Neutrophil (primary cell): Measurements from ENCODE around the gene AEBP2.

Experiments used
- H3K27ac ChIP-seq: fragments of 200-600 bp; sonication (generic); 2 replicates; pipeline ENCODE4 v1.5.1; 2016; ENCODE audit warnings: mild to moderate bottlenecking, moderate library complexity
- H3K27me3 ChIP-seq: fragments of 200-600 bp; sonication (generic); 2 replicates; pipeline ENCODE4 v1.6.0; 2016; ENCODE audit warnings: mild to moderate bottlenecking
- H3K36me3 ChIP-seq: fragments of 200-600 bp; sonication (generic); 2 replicates; pipeline ENCODE4 v1.5.1; 2017
- H3K4me1 ChIP-seq, 2 experiments: fragments of 200-600 bp in 1 of 2; sonication (generic) in 1 of 2; 1 replicate in 1 of 2; 2 replicates in 1 of 2; pipeline versions ENCODE4 v1.5.1 to v1.6.1; 2013 to 2016; ENCODE audit warnings: low read depth in 1 of 2, low read length in 1 of 2, mild to moderate bottlenecking in 1 of 2, moderate library complexity in 1 of 2; ENCODE audit not compliant: control insufficient read depth in 1 of 2, insufficient read depth in 1 of 2
- H3K4me3 ChIP-seq, 2 experiments: fragments of 200-600 bp in 1 of 2; sonication (generic) in 1 of 2; 1 replicate in 1 of 2; 2 replicates in 1 of 2; pipeline ENCODE4 v1.5.1; 2013 to 2016; ENCODE audit warnings: low read depth in 1 of 2, low read length in 1 of 2, mild to moderate bottlenecking in 1 of 2, moderate library complexity in 1 of 2
- H3K9me3 ChIP-seq: fragments of 200-600 bp; sonication (generic); 2 replicates; pipeline ENCODE4 v1.5.1; 2016
- TF ChIP-seq, protein P1 (sequence below): fragments of 200-600 bp; sonication (generic); IDR thresholded peaks from 2 replicates; pipeline ENCODE4 v1.5.1; 2016; ENCODE audit warnings: antibody characterized with exemption

Gene AEBP2

DNA sequence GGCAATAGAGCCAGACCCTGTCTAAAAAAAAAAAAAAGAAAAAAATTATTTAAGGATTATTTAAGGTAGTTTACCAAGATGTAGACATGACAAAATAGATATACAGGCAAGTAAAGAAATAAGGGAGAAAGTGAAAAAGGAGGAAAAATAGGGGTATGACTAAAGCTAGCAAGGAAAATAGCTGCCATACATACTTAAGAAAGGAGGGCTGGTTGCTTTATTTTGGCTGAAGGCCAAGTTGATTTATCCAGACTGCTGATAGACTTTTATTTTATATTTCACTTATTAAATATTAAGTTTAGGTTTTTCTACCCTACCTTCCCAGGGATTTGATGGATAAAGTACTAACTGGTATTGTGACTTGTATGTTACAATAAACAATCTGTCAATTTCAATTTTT is 8.3 kb upstream of the AEBP2 start:
- H3K9me3 ChIP-seq: no peaks in the 10 kb centered on the region
- H3K27me3 ChIP-seq: no peaks in the 10 kb centered on the region
- no peak overlapping the region for H3K4me3 ChIP-seq
- H3K36me3 ChIP-seq: no peaks in the 10 kb centered on the region
- H3K4me1 ChIP-seq: peaks cover 3% of the 10 kb centered on the region in 2 experiments
- TF ChIP-seq, protein P1, sequence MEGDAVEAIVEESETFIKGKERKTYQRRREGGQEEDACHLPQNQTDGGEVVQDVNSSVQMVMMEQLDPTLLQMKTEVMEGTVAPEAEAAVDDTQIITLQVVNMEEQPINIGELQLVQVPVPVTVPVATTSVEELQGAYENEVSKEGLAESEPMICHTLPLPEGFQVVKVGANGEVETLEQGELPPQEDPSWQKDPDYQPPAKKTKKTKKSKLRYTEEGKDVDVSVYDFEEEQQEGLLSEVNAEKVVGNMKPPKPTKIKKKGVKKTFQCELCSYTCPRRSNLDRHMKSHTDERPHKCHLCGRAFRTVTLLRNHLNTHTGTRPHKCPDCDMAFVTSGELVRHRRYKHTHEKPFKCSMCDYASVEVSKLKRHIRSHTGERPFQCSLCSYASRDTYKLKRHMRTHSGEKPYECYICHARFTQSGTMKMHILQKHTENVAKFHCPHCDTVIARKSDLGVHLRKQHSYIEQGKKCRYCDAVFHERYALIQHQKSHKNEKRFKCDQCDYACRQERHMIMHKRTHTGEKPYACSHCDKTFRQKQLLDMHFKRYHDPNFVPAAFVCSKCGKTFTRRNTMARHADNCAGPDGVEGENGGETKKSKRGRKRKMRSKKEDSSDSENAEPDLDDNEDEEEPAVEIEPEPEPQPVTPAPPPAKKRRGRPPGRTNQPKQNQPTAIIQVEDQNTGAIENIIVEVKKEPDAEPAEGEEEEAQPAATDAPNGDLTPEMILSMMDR: no peak
- no peak overlapping the region for H3K27ac ChIP-seq

DNA sequence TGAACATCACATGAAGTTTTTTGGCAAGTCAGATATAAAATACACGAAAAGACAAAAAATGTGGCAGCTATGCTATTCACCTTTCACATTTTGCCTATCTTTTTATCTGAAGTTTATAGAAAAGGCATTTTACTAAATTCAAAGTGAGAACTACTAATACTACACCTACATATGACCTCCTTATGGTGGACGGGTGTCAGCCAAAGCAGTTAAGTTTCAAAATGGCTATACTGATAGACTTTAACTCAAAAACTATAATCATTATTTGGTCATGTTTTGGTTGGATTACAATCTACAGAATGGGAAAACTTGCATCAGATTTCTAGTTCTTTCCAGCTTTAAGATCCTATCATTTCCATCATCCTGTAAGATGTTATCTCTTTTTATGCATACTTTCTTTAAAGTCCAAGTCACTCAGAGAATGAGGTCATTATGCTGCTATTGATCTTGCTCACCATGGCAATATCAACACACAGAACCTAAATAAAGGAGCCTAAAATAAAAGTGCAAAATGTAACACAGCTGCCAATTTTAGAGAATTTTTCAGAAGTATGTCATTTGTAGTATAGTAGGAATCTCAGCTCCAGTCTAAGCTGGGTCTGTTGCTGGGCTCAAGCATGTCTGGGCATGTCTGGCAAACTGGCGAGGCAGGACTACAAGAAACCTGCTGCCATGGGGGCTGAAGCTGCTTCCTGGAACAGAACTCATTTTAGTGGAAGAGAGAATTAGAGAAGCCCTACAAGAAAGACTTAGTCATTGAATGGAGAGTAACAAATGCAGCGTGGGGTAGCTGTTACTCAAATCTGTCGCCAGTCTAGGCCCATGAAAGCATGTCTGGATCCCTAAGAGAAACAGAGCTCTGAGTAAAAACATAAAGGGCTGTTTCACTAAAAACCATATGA is 7.6 kb upstream of the AEBP2 start:
- Histone ChIP-seq H3K27me3 (no peaks in the 10 kb centered on the region), H3K4me3 (no peak overlapping the region), H3K27ac (no peak overlapping the region), H3K4me1 (peaks cover 3% of the 10 kb centered on the region in 2 experiments), H3K9me3 (no peaks in the 10 kb centered on the region), H3K36me3 (no peaks in the 10 kb centered on the region)
- TF ChIP-seq, protein P1: no peak

DNA sequence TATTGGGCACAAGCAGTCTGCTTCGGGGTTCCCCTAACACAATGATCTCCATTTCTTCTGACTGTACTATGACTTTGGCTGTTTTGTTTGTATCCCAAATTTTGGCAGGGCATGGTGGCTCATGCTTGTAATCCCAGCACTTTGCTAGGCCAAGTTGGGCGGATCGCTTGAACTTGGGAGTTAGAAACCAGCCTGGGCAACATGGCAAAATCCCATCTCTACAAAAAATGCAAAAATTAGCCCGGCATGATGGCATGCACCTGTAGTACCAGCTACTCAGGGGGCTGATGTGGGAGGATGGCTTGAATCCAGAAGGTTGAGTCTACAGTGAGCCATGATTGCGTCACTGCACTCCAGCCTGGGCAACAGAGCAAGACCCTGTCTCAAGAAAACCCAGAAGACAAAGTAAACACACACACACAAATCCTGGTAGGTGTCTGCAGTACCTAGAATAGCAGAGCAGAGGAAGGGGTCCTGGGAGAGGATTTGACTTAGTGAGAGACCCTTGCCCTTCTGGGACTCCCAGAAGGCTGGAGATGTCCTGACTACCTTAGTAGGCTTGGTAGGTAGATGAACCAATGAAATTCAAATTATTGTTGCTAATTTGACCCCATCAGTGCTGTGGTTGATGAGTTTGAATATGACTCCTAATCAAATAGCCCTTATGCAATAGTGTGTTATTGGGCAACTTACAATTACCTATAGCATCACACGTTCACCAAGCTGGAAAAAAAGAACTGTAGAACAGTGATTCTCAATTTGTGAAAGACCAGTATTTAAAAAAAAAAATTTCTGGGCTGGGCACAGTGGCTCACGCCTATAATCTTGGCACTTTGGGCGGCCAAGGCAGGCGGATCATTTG is 6.8 kb upstream of the AEBP2 start:
- H3K27me3 ChIP-seq: no peaks in the 10 kb centered on the region
- H3K9me3 ChIP-seq: no peaks in the 10 kb centered on the region
- no peaks in the 10 kb centered on the region for H3K36me3 ChIP-seq
- H3K27ac ChIP-seq: no peak overlapping the region
- TF ChIP-seq, protein P1: no peak
- H3K4me1 ChIP-seq: peaks cover 3 to 10% of the 10 kb centered on the region in 2 experiments
- H3K4me3 ChIP-seq: no peak overlapping the region

DNA sequence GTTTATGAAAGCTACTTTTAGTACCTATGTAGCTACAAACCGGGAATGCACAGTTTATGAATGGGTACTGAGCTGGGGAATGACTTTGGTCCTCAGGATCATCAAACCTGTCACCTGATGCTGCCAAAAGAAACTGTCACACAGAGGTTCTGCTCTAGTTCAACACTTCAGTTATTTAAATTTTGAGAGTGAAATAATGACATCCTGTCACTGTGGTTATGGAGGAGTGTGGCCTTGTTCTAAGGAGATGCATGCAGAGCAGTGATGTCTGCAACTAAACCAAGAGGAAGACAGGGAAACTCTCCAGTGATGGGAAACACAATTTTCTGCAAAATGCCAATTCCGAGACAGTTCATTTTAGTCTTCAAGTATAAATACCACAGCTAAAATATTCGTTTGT is 4.8 kb upstream of the AEBP2 start:
- TF ChIP-seq, protein P1: no peak
- Histone ChIP-seq H3K4me3 (no peak overlapping the region), H3K27ac (no peak overlapping the region), H3K27me3 (no peaks in the 10 kb centered on the region), H3K36me3 (no peaks in the 10 kb centered on the region), H3K4me1 (peaks cover 15 to 23% of the 10 kb centered on the region in 2 experiments), H3K9me3 (no peaks in the 10 kb centered on the region)

DNA sequence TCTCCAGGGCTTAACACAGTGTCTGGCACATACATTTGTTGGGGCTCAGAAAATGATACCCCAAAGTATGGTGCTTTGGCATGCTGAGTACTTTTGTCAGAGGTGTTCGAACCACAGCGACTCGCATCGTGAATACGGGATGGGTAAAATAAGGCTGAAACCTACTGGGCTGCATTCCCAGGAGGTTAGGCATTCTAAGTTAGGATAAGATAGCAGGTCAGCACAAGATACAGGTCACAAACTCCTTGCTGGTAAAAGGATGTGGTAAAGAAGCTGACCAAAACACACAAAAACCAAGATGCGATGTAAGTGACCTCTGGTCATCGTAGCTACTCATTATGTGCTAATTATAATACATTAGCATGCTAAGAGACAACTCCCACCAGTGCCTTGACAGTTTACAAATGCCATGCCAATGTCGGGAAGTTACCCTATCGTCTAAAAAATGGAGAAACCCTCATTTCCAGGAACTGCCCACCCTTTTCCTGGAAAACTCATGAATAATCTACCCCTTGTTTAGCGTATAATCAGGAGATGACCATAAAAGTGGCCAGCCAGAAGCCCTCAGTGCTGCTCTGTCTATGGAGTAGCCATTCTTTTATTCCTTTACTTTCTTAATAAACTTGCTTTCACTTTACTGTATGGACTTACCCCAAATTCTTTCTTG is 3.3 kb upstream of the AEBP2 start:
- H3K9me3 ChIP-seq: no peaks in the 10 kb centered on the region
- H3K36me3 ChIP-seq: no peaks in the 10 kb centered on the region
- TF ChIP-seq, protein P1: no peak
- no peak overlapping the region for H3K27ac ChIP-seq
- H3K4me1 ChIP-seq: peaks cover 21 to 29% of the 10 kb centered on the region in 2 experiments
- no peak overlapping the region for H3K4me3 ChIP-seq
- H3K27me3 ChIP-seq: no peaks in the 10 kb centered on the region
